GM12878 (cell line): ENCODE data around the gene ADAM23. TPM values are rescaled to one million over a fixed set of nuclear protein-coding genes. Genes with fewer than 3 reads are reported as not detected.

Experiments used
- CBFB ChIP-seq: IDR thresholded peaks from 2 replicates; pipeline ENCODE4 v1.6.1; 2016; ENCODE audit warnings: antibody characterized with exemption, low read depth
- MXI1 ChIP-seq: fragments of 150-350 bp; IDR thresholded peaks from 2 replicates; pipeline ENCODE4 v1.6.1; 2011; ENCODE audit warnings: low read depth, mild to moderate bottlenecking, inconsistent platforms, low read length, improper control_type of control experiment
- RBBP5 ChIP-seq: fragments of 200-600 bp; sonication (generic); conservative IDR thresholded peaks from 2 replicates; pipeline ENCODE4 v1.6.1; 2016
- polyA plus RNA-seq, 11 experiments: library from polyadenylated mRNA; depleted of rRNA in 4 of 11; unstranded in 6 of 11; stranded (reverse) in 5 of 11; fragments of >200 nt; fragmentation: Nextera tagmentation in 4 of 11; fragmentation: Illumina TruSeq in 1 of 11; extraction: Ambion mirVana in 4 of 11; extraction: Trizol in 1 of 11; gene quantifications; 1 replicate in 1 of 11; 2 replicates in 10 of 11; pipeline versions ENCODE4 v1.2.1 to v1.2.3, GENCODE V29; 2011 to 2016; ENCODE audit warnings: inconsistent platforms in 2 of 11, missing spikeins in 2 of 11, low read depth in 1 of 11
- total RNA-seq, 4 experiments: library from RNA; depleted of rRNA in 3 of 4; stranded (reverse); fragments of >200 nt in 3 of 4; fragmentation: Illumina TruSeq in 1 of 4; extraction: Trizol in 1 of 4; gene quantifications; 2 replicates each; pipeline versions ENCODE4 v1.2.1 to v1.2.3, GENCODE V29; 2013 to 2021
- TF ChIP-seq, protein P1 (sequence below): fragments of 450-650 bp; IDR thresholded peaks from 2 replicates; pipeline ENCODE4 v1.6.1; 2014; ENCODE audit warnings: mild to moderate bottlenecking
- TF ChIP-seq, protein P2 (sequence below): IDR thresholded peaks from 2 replicates; pipeline ENCODE4 v1.6.1; 2012; ENCODE audit warnings: low read depth, low read length, improper control_type of control experiment
- TF ChIP-seq, protein P3 (sequence below): fragments of 450-650 bp; IDR thresholded peaks from 2 replicates; pipeline ENCODE4 v1.6.1; 2016; ENCODE audit warnings: mild to moderate bottlenecking, moderate library complexity, borderline replicate concordance

The ADAM23 gene
- total and polyA plus RNA-seq, 10 of the 15 experiments (the other 5 are each of a cell fraction or from before 2014, with no cell fraction given) = 5.7 to 41.8 (median 15.6) TPM

DNA sequence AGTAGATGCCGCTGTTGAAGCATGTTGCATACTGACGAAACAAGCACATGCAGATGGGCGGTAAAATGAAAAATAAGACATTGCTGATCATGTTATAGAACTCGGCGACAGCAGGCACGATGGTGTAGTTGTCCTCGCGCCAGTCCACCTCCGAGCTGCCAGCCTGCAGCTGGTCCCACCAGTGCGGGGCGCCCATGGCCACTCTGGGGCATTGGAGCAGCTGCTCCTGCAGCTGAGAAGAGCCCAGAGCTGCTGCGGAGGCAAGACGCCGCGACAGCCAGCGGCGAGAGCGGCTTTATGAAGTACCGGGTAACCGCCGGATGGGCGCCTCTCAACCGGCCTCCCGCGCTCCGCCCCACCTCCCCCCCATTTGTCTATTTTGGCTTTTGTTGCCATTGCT is 32.6 kb upstream of the ADAM23 start (continued):
- TF ChIP-seq RBBP5 (no peak), CBFB (no peak), MXI1 (no peak)
- TF ChIP-seq, protein P1, sequence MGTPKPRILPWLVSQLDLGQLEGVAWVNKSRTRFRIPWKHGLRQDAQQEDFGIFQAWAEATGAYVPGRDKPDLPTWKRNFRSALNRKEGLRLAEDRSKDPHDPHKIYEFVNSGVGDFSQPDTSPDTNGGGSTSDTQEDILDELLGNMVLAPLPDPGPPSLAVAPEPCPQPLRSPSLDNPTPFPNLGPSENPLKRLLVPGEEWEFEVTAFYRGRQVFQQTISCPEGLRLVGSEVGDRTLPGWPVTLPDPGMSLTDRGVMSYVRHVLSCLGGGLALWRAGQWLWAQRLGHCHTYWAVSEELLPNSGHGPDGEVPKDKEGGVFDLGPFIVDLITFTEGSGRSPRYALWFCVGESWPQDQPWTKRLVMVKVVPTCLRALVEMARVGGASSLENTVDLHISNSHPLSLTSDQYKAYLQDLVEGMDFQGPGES = no peak
- TF ChIP-seq, protein P2, sequence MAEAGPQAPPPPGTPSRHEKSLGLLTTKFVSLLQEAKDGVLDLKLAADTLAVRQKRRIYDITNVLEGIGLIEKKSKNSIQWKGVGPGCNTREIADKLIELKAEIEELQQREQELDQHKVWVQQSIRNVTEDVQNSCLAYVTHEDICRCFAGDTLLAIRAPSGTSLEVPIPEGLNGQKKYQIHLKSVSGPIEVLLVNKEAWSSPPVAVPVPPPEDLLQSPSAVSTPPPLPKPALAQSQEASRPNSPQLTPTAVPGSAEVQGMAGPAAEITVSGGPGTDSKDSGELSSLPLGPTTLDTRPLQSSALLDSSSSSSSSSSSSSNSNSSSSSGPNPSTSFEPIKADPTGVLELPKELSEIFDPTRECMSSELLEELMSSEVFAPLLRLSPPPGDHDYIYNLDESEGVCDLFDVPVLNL = no peak
- TF ChIP-seq, protein P3, sequence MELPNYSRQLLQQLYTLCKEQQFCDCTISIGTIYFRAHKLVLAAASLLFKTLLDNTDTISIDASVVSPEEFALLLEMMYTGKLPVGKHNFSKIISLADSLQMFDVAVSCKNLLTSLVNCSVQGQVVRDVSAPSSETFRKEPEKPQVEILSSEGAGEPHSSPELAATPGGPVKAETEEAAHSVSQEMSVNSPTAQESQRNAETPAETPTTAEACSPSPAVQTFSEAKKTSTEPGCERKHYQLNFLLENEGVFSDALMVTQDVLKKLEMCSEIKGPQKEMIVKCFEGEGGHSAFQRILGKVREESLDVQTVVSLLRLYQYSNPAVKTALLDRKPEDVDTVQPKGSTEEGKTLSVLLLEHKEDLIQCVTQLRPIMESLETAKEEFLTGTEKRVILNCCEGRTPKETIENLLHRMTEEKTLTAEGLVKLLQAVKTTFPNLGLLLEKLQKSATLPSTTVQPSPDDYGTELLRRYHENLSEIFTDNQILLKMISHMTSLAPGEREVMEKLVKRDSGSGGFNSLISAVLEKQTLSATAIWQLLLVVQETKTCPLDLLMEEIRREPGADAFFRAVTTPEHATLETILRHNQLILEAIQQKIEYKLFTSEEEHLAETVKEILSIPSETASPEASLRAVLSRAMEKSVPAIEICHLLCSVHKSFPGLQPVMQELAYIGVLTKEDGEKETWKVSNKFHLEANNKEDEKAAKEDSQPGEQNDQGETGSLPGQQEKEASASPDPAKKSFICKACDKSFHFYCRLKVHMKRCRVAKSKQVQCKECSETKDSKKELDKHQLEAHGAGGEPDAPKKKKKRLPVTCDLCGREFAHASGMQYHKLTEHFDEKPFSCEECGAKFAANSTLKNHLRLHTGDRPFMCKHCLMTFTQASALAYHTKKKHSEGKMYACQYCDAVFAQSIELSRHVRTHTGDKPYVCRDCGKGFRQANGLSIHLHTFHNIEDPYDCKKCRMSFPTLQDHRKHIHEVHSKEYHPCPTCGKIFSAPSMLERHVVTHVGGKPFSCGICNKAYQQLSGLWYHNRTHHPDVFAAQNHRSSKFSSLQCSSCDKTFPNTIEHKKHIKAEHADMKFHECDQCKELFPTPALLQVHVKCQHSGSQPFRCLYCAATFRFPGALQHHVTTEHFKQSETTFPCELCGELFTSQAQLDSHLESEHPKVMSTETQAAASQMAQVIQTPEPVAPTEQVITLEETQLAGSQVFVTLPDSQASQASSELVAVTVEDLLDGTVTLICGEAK = no peak
